Activated T-cell treated with anti-CD3 and anti-CD28 coated beads, Interleukin-2, amount 50 U/mL, for 24 hours (primary cell): ENCODE results near the gene NTRK1.
A peak's percentile ranks its signal among the peaks of the same experiment; 100 is the strongest.

Experiments
- DNase-seq: peaks from one replicate; pipeline ENCODE4 v3.0.0-alpha.2; 2020
- H3K27ac Mint-ChIP-seq: 2 replicates; pipeline ENCODE4 v1.8.0; 2020; ENCODE audit warnings: mild to moderate bottlenecking, mixed read lengths
- H3K27me3 Mint-ChIP-seq: 2 replicates; pipeline ENCODE4 v1.8.0; 2020; ENCODE audit warnings: mixed read lengths
- H3K36me3 Mint-ChIP-seq: 2 replicates; pipeline ENCODE4 v1.8.0; 2020; ENCODE audit warnings: low read depth, mixed read lengths
- H3K4me1 Mint-ChIP-seq: 2 replicates; pipeline ENCODE4 v1.8.0; 2020; ENCODE audit warnings: low read depth, mixed read lengths
- H3K4me3 Mint-ChIP-seq: 2 replicates; pipeline ENCODE4 v1.8.0; 2020; ENCODE audit warnings: mild to moderate bottlenecking, moderate library complexity, mixed read lengths
- H3K9me3 Mint-ChIP-seq: 2 replicates; pipeline ENCODE4 v1.8.0; 2020; ENCODE audit warnings: mixed read lengths

Gene NTRK1

DNA sequence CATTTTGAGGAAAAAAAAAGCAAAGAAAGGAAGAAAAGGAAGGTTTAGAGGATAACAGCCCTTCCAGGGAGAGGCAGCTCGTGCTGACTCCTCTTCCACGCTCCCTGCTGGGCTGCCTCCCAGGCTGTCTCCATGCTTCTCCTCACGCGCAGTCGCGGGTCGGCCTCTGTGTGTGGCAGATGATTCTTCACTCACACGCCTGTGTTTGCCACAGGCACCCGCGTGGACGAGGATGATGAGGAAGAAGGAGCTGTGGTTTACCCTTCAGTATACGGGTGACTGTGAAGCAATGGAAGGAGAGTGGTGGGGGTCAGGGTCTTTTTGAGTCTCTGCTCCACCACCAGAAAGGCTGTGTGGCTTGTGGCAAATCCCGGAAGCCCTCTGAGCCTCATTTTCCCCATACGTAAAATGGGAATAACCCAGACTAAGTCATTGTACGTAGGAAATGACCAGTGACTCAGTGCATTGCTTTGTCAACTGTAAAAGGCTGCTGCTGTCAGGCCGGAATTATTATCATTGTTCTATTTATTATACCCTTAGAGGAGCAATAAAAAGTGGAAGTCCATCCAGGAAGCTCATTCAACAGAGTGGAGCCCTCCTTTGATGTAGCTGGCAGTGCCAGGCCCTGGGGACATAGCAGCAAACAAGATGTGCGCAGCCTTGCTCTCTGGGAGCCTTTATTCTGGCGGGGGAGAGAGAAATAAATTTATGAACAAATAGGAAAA lies 32.1 kb upstream of the NTRK1 start:
- peaks cover 7% of the 10 kb centered on the region for H3K27me3 Mint-ChIP-seq
- no peak for DNase-seq
- H3K4me1 Mint-ChIP-seq, result peaks cover 4% of the 10 kb centered on the region
- no peaks in the 10 kb centered on the region for H3K9me3 Mint-ChIP-seq
- H3K4me3 Mint-ChIP-seq, result no peak overlapping the region
- no peaks in the 10 kb centered on the region for H3K36me3 Mint-ChIP-seq
- H3K27ac Mint-ChIP-seq, result no peak overlapping the region

DNA sequence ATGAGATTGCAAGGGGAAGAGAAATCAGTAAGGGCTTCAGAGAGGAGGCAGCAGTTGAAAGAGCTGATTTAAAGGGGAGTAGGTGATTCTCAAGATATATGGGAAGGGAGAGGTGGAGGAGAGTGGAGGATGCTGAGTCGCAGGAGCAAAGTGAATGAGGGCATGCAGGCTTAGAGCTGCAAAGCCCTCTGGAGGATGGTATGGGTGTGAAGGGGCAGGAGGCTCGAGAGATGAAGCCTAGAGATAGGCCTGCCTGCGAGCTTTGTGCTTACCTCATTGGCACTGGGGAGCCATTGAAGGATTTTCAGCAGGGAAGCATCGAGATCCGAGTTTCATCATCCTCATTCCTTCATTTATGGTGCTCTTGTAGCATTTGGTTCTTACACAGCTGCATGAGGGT lies 28.2 kb upstream of the NTRK1 start:
- no peaks in the 10 kb centered on the region for H3K36me3 Mint-ChIP-seq
- no peak overlapping the region for H3K27ac Mint-ChIP-seq
- no peak for DNase-seq
- H3K4me1 Mint-ChIP-seq, result peaks cover 34% of the 10 kb centered on the region
- H3K9me3 Mint-ChIP-seq, result no peaks in the 10 kb centered on the region
- H3K4me3 Mint-ChIP-seq, result no peak overlapping the region
- H3K27me3 Mint-ChIP-seq, result peaks cover 12% of the 10 kb centered on the region

- H3K4me1 Mint-ChIP-seq, result peaks cover 34% of the 10 kb centered on the region
- no peaks in the 10 kb centered on the region for H3K9me3 Mint-ChIP-seq
- H3K4me3 Mint-ChIP-seq, result no peak overlapping the region
- no peak for DNase-seq
- no peaks in the 10 kb centered on the region for H3K36me3 Mint-ChIP-seq
- peaks cover 13% of the 10 kb centered on the region for H3K27me3 Mint-ChIP-seq
- H3K27ac Mint-ChIP-seq, result peak overlapping the region; percentile 18
Measured at GRCh38 chr1:156833603-156834002, 27.1 kb upstream of the NTRK1 start.

DNA sequence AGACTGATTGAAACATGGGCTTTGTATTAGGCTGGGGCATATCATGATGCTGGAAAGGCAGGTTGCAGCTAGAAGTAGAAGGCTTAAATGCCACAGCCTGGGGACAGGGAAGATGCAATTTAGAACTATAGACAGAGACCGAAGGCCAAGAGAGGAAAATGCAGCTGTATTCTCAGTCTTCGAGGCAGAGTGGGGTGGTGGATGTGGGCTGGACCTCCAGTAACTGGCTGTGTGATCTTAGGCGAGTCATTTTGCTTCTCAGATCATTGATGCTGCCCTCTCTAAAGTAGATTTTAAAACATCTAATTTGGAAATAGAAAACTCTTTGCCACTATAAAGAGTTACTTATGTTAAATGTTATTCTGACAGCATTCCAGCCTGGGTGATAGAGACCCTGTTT lies 26.3 kb upstream of the NTRK1 start:
- peaks cover 39% of the 10 kb centered on the region for H3K4me1 Mint-ChIP-seq
- no peak overlapping the region for H3K27ac Mint-ChIP-seq
- DNase-seq, result no peak
- H3K4me3 Mint-ChIP-seq, result no peak overlapping the region
- peaks cover 19% of the 10 kb centered on the region for H3K27me3 Mint-ChIP-seq
- H3K36me3 Mint-ChIP-seq, result no peaks in the 10 kb centered on the region
- H3K9me3 Mint-ChIP-seq, result no peaks in the 10 kb centered on the region

DNA sequence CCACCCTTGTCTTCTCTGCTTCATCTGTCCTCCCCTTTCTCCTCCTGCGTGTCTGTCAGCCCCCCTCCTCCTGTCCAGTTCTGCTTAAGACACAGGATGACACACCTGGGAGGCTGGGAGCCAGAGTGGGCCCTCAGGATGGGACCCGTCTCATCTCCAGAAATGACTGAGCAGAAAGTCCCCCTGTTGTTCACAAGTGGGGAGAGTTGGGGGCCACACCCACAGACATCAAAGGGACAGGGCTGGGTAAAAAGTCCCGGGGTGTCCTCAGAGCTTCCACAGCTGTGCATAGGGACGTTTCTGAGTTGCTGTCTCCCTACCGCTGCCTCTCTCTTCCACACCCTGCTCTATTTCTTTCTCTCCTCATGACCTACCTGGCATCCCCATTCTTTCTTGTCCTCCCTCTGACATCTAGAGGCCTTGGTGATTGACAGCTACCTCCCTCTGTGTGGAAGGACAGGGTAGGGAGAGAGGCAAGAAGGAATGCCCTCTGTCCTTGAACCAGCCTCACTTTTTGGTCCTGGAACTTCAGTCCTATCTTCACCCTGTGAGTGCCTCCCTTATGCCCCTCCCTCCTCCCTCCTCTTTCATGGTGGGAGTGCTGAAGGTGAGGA lies 24.5 kb upstream of the NTRK1 start:
- peaks cover 32% of the 10 kb centered on the region for H3K27me3 Mint-ChIP-seq
- peaks cover 39% of the 10 kb centered on the region for H3K4me1 Mint-ChIP-seq
- no peaks in the 10 kb centered on the region for H3K9me3 Mint-ChIP-seq
- H3K27ac Mint-ChIP-seq, result peak overlapping the region; percentile 23
- H3K4me3 Mint-ChIP-seq, result peak overlapping the region; percentile 27
- no peak for DNase-seq
- no peaks in the 10 kb centered on the region for H3K36me3 Mint-ChIP-seq

GRCh38 chr1:156836892-156837291 lies 23.8 kb upstream of the NTRK1 start:
- H3K4me1 Mint-ChIP-seq, result peaks cover 39% of the 10 kb centered on the region
- no peak for DNase-seq
- H3K27me3 Mint-ChIP-seq, result peaks cover 36% of the 10 kb centered on the region
- H3K9me3 Mint-ChIP-seq, result no peaks in the 10 kb centered on the region
- H3K4me3 Mint-ChIP-seq, result no peak overlapping the region
- peak overlapping the region; percentile 5 for H3K27ac Mint-ChIP-seq
- H3K36me3 Mint-ChIP-seq, result no peaks in the 10 kb centered on the region

DNA sequence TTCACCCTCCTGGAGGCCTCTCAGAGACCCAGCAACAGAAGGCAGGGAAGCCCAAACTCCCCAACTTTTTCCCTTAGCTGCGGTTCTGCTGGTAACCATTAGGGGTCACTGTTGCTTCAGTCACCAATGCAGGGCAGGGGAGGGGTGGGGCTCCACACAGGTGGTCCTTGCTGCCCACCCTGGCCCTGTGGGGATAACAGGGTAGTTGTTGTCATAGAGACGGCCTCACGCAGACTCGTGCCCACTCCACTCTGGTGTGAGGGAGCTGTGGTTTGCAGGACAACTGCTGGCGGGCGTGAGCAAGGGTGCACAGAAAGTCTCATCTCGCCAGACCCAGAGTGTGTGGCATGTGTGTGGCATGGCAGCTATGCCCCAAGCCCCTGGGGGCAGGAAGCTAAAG lies 21.7 kb upstream of the NTRK1 start:
- Mint-ChIP-seq H3K27me3 (peaks cover 57% of the 10 kb centered on the region), H3K4me1 (peaks cover 35% of the 10 kb centered on the region), H3K27ac (no peak overlapping the region)

GRCh38 chr1:156839426-156840109 lies 21.1 kb upstream of the NTRK1 start:
- Mint-ChIP-seq H3K27me3 (peaks cover 63% of the 10 kb centered on the region), H3K9me3 (no peaks in the 10 kb centered on the region), H3K27ac (no peak overlapping the region)

More for the DNA sequence above, 21.7 kb upstream of the NTRK1 start:
- DNase-seq, result peak; percentile 67
- Mint-ChIP-seq H3K36me3 (no peaks in the 10 kb centered on the region), H3K4me3 (no peak overlapping the region), H3K9me3 (no peaks in the 10 kb centered on the region)

GRCh38 chr1:156840186-156840897 lies 20.3 kb upstream of the NTRK1 start:
- no peak overlapping the region for H3K4me3 Mint-ChIP-seq
- DNase-seq, result no peak
- no peak overlapping the region for H3K27ac Mint-ChIP-seq
- H3K4me1 Mint-ChIP-seq, result peaks cover 38% of the 10 kb centered on the region
- no peaks in the 10 kb centered on the region for H3K9me3 Mint-ChIP-seq
- H3K36me3 Mint-ChIP-seq, result no peaks in the 10 kb centered on the region
- peaks cover 71% of the 10 kb centered on the region for H3K27me3 Mint-ChIP-seq

More at GRCh38 chr1:156839426-156840109, 21.1 kb upstream of the NTRK1 start:
- Mint-ChIP-seq H3K36me3 (no peaks in the 10 kb centered on the region), H3K4me3 (no peak overlapping the region), H3K4me1 (peaks cover 34% of the 10 kb centered on the region)
- no peak for DNase-seq

DNA sequence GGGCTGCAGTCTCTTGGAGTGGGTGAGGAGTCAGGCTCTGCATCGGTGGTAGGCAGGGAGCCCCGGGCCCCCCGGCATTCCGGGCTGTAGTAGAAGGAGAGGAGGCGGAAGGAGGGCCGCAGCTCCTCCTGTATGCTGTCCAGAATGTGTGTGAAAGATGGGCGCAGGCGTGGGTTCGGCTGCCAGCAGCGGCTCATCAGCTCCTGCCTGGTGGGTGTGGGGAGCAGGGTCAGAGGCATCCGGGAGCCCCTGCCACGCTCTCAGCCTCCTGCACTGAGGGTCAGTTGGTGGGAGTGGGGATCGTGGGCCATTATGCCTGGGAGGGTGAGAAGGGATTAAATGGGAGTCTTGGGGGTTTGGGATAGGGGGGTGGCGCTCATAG lies 19.8 kb upstream of the NTRK1 start:
- Mint-ChIP-seq H3K9me3 (no peaks in the 10 kb centered on the region), H3K4me3 (no peak overlapping the region), H3K36me3 (no peaks in the 10 kb centered on the region), H3K4me1 (peaks cover 35% of the 10 kb centered on the region), H3K27me3 (peaks cover 76% of the 10 kb centered on the region), H3K27ac (no peak overlapping the region)
- DNase-seq, result no peak

GRCh38 chr1:156841295-156841855 lies 19.3 kb upstream of the NTRK1 start:
- no peaks in the 10 kb centered on the region for H3K36me3 Mint-ChIP-seq
- H3K4me3 Mint-ChIP-seq, result no peak overlapping the region
- peaks cover 81% of the 10 kb centered on the region for H3K27me3 Mint-ChIP-seq
- H3K4me1 Mint-ChIP-seq, result peaks cover 30% of the 10 kb centered on the region
- DNase-seq, result no peak
- no peaks in the 10 kb centered on the region for H3K9me3 Mint-ChIP-seq
- no peak overlapping the region for H3K27ac Mint-ChIP-seq

DNA sequence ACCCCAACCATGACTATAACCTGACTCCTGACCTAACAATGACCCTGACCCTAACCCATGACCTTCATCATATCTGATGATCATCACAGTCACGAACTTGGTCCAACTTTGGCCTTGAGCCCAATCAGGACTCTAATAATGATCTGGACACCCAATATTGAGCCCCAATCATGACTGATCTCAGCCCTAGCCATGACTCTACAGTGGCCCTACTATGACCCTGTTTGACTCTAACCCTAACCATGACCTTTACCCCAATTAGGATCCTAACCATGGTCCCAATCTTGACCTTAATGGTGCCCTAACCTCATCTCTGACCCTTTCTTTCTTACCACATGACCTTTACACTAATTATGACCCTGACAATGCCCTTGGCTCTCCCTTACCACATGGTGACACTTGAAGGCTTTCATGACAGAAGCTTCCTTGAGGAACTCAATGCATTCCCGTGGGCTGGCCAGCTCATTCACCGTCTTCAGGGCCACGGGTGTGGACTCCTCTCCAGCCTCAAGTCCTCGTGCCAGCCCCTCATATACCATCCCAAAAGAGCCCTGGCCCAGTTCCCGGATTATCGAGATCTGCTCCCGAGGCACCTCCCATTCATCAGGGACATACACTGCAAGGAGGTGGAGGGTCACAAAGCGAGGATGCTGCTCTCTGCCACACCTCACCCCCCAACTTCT lies 17.9 kb upstream of the NTRK1 start:
- Mint-ChIP-seq H3K4me3 (no peak overlapping the region), H3K9me3 (no peaks in the 10 kb centered on the region), H3K27me3 (peaks cover 89% of the 10 kb centered on the region), H3K36me3 (no peaks in the 10 kb centered on the region), H3K4me1 (peaks cover 22% of the 10 kb centered on the region), H3K27ac (no peak overlapping the region)
- DNase-seq, result no peak

DNA sequence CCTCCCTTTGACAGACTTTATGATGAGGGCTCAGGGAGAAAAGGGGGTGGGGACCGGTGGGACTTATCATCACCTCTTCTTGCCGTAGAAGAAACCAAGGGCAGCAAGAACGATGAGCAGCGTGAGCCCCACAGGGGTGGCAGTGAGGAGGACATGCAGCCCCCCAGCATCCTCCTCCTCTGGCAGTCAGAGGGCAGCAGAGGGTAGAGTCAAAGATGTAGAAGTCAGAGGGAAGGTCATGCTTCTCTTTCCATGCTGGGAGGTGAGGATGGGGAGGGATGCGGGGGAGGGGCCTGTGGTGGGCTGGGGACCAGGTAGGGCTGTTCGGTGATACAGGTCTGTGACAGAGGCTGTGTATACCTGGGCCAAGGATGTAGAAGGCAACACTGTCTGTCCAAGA lies 16.6 kb upstream of the NTRK1 start:
- no peak for DNase-seq
- Mint-ChIP-seq H3K36me3 (no peaks in the 10 kb centered on the region), H3K27me3 (peaks cover 91% of the 10 kb centered on the region), H3K27ac (no peak overlapping the region), H3K4me3 (no peak overlapping the region), H3K4me1 (peaks cover 29% of the 10 kb centered on the region), H3K9me3 (no peaks in the 10 kb centered on the region)

DNA sequence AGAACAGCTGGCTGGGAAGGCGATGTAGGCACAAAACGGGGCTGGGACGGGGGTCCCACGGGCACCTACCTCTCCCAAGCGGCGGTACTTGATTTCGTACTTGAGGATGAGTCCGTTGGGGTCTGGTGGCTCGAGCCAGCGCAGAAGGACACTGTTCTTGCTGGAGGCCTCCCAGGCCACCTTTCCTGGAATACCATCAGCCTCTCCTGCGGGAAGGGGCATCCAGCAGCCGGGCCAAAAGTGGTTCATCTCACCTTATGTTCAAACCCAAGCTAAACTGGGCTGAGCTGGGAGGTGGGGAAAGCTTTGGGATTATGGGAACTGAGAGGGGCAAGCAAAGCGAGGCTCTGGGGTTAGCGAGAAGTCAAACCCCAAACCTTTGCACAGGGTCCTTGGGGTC lies 16.0 kb upstream of the NTRK1 start:
- DNase-seq, result no peak
- H3K27ac Mint-ChIP-seq, result no peak overlapping the region
- H3K4me1 Mint-ChIP-seq, result peaks cover 30% of the 10 kb centered on the region
- peak overlapping the region; percentile 46 for H3K4me3 Mint-ChIP-seq
- no peaks in the 10 kb centered on the region for H3K36me3 Mint-ChIP-seq
- peaks cover 89% of the 10 kb centered on the region for H3K27me3 Mint-ChIP-seq
- no peaks in the 10 kb centered on the region for H3K9me3 Mint-ChIP-seq
